HG03066 (cell line): ENCODE results near the gene USH2A.

Source experiments
- ATAC-seq: cut with Tn5 transposase; IDR thresholded peaks from one replicate; pipeline ENCODE4 v1.9.1; 2021; ENCODE audit warnings: low read depth; ENCODE audit not compliant: unreplicated experiment

USH2A gene

GRCh38 chr1:215667761-215668160 lies 755.5 kb downstream of the USH2A start:
- ATAC-seq, result no peak

GRCh38 chr1:215665215-215665614 lies 758.0 kb downstream of the USH2A start:
- no peak for ATAC-seq

- ATAC-seq, result no peak
Measured at GRCh38 chr1:215661033-215661432, 762.2 kb downstream of the USH2A start.

DNA sequence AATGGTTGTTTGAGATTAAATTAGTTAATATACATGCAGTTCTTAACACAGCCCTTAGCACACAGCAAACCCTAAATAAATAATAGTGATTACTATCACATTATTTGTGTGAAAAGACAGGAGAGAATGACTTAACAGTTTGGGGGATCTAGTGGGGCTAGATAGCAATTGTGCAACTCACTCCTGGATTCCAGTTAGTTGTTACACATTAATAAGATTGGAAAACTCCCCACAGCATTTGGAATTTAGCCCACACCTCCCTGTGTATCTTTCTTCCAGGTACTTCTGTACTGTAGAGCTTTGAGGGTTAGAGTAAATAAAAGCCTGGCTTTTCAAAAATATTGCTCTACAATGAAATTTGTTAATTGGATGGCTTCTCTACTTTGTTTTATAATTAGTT lies 763.0 kb downstream of the USH2A start:
- no peak for ATAC-seq

DNA sequence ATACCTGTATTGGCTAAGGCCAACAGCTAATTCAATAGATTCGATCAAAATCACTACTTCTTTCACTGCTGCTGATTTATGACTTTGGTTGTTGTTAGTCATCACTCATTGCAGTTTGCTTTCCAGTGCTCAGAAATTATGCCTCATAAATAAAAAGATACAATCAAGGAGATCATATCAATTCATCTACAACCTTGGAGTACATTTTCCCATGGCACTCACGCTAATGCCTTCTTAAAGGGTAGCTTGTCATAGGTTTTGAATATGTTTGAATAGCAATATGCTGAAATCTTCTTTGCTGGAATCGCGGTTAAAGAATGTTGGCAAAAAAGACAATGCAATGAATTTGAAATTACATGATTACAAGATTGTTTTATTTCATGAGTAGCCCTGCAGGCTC lies 766.2 kb downstream of the USH2A start:
- ATAC-seq, result no peak

GRCh38 chr1:215652371-215652770 lies 770.9 kb downstream of the USH2A start:
- no peak for ATAC-seq

GRCh38 chr1:215651867-215652266 lies 771.4 kb downstream of the USH2A start:
- ATAC-seq, result no peak

DNA sequence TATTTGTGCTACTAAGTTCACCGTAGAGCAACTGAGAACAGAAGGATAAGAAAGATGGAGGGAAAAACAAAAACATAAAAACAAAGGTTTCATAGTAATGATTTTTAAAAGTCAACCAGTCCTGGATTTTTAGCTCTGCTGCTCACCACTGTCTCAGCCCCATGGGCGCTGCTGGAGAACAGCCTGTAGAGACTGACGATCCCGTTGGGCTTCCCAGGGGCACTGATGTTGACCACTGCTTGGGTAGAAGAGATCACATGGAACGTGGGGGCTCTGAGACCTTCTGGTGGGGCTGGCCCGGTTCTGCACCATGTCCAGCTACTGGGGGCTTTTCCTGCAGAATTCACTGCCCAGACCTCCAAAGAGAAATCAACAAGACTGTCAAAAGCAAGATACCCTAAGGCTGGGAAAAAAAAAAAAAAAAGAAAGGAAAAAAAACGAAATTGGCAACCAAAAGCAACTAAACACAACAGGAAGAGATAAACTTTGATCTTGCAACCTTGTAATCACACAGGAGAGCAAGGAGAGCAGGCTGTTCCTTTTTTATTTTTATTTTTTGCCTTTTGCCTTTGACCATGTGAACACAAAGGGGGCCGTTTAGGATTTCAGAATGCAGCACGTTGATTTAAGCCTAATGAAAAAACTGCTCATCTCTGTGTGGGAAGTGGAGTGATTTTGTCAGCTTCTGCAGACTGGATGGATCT lies 772.6 kb downstream of the USH2A start:
- ATAC-seq, result no peak

DNA sequence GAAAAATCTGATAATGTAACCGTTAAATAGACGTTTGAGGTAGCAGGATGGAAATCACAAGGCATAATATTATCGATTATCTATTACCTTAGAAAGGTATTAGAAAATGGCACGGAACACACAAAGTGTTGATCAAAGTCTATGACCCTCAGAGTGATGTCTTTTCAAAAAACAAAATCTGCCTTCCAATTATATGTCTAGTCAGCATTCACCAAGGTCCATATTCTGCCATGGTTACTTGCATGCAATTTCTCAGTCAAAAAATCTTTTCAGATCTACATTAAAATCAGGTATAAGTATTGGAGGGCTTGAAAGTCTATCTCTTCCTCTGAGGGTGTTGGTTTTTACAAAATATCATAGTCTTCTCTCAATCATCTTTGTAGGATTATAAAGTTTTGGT lies 774.3 kb downstream of the USH2A start:
- no peak for ATAC-seq

GRCh38 chr1:215647738-215648137 lies 775.5 kb downstream of the USH2A start:
- no peak for ATAC-seq

DNA sequence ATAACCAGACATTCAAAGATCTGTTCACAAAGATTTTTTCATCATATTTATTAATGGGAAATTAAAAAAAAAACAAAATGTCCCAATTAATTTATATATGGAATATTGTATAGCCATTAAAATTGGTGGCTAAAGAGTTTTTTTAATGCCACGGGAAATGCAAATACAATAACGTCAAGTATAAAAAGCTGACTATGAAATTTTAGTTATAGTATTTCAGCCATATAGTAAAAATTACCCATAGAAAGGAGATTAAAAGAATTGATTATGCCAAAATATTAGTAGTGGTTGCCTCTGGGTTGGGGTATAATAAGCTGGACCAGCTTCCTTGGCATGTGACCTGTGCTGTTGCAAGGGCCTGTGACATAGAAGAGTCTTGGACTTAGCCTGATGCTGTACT lies 777.4 kb downstream of the USH2A start:
- no peak for ATAC-seq

DNA sequence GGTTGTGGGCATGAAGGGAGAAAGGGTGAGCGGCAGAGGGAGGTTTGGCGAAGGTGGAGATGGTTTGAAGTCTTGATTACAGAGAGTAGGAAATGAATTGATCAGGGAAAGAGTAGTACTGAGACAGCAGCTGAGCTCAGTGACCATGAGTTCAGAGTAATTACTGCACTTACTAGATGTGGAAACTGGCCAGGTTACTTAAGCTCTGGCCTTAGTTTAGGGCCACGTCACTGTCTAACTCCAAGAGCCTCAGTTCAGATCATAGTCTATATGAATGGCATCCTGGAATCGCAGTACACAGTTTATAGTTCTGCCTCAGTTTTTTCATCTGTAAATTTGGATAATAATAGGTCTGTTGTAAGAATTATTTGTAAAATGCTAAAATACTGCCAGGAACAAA lies 778.1 kb downstream of the USH2A start:
- no peak for ATAC-seq

DNA sequence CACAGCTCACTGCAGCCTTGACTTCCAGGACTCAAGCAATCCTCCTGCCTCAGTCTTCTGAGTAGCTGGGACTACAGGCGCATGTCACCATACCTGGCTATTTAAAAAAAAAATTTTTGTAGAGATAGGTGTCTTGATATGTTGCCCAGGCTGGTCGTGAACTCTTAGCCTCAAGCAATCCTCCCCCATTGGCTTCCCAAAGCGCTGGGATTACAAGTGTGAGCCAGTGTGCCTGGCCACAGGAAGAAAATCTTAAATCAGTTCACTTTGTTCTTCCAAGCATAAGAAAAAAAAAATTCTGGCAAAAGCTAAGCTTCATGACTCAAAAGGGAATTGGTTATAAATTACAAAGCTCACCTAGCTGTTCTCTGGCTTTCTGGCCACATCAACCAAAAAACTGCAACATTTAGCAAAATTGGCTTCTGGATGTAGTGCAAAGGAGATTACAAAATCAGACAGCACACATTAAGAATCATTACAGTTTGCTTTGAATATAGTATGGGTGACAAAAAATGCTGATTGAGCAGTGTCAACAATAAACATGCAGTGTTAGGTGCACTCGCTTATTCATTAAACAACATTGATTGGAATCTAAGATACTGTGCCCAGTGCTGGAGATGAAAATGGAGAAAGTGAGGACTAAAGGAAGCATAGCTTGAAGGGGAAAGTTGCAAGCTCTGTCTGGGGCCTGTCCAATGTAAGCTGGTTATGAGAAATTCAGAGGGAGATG lies 779.5 kb downstream of the USH2A start:
- no peak for ATAC-seq

- ATAC-seq, result no peak
Measured at GRCh38 chr1:215640429-215641148, 782.7 kb downstream of the USH2A start.

DNA sequence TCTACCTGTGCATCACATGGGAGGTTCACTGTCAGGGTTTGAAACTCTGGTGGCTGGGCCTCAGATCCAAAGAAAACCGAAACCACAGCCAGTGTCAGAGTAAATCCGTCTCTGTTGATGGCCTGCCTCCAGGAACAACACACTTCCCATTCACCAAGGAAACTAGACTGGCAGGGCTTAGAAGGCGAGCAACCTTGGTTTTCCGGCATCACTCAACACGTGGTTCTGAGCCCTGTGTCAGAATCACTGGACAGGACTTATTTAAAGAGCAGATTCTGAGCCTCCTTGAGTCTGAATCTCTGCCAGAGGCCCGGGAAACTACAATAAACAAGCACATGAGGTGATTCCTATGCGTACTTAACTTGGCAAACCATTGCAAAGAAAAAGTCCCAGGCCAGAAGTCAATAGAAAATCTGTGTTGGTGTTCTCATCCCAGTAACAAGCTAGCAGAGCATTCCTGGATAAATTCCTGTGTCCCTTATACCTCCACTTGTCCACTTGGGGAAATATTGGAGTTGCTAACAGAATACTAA lies 786.1 kb downstream of the USH2A start:
- ATAC-seq, result no peak

DNA sequence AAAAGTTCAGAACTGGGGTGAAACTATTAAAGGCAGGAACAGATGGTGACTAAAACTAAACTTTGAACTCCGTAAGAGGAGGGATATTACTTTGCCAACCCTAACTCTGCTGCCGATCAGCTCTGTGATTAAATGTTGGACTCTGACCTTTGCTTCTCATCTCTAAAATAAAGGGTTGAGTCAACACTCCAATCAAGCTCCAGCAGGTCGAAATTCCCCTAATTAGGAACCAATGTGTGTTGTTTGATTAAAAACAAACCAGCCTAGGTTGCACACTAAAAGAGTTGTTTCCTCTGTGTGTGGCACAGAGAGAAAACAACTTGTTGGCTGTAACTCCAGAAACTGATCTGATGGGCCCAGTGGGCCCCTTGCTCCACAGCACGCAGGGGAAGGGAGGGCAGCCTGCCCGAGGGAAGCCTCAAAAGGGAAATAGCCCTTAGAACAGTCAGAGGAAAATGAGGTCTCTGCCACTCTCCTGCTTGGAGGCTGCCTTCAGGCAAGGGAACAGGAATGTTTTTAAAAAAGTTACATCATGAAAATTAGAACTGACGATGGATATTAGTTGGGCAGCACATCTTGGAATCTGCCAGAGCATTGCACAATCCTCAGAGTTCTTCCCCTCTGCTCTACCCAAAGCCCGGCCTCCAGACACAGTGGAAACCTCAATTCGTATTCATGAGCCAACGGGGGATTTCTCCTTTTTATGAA lies 786.8 kb downstream of the USH2A start:
- ATAC-seq, result no peak

GRCh38 chr1:215635827-215636226 lies 787.4 kb downstream of the USH2A start:
- ATAC-seq, result no peak

DNA sequence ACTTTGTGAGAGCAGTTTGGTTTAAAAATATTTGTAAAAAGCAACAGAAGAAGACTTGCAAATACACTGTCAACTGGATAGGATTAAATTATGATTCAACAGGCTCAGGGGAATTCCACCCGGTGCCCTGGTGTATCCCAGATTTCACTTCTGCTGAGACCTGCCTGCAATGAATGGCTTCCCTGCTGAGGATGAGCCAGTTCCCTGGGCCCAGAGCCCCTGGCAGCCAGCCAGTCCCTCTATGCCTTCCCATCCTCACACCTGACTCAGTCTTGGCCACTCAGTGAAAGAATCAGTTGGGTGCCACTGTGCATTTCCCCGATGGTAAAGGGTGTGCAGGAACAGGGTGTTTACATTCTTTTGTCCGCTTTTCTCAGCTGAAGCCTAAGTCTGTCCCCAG lies 791.8 kb downstream of the USH2A start:
- ATAC-seq, result no peak

GRCh38 chr1:215631040-215631439 lies 792.2 kb downstream of the USH2A start:
- ATAC-seq, result no peak

- no peak for ATAC-seq
Measured at GRCh38 chr1:215625949-215626348, 797.3 kb downstream of the USH2A start.

GRCh38 chr1:215623162-215623561 lies 800.1 kb downstream of the USH2A start:
- no peak for ATAC-seq
